GM21528 (cell line): ENCODE measurements around the gene EHD2.

Experiments used
- ATAC-seq: cut with Tn5 transposase; IDR thresholded peaks from one replicate; pipeline ENCODE4 v1.9.1; 2021; ENCODE audit warnings: mild to moderate bottlenecking, moderate library complexity; ENCODE audit not compliant: unreplicated experiment, low FRiP score

Gene EHD2

GRCh38 chr19:47691090-47691489 lies 22.1 kb upstream of the EHD2 start:
- ATAC-seq, result no peak

GRCh38 chr19:47691782-47692181 lies 21.4 kb upstream of the EHD2 start:
- no peak for ATAC-seq

GRCh38 chr19:47693489-47693888 lies 19.7 kb upstream of the EHD2 start:
- ATAC-seq, result no peak

GRCh38 chr19:47693903-47694302 lies 19.3 kb upstream of the EHD2 start:
- no peak for ATAC-seq

- no peak for ATAC-seq
Measured at GRCh38 chr19:47694466-47695273, 18.6 kb upstream of the EHD2 start.

GRCh38 chr19:47695533-47696262 lies 17.5 kb upstream of the EHD2 start:
- no peak for ATAC-seq

- ATAC-seq, result no peak
Measured at GRCh38 chr19:47696635-47697034, 16.6 kb upstream of the EHD2 start.

GRCh38 chr19:47697863-47698609 lies 15.2 kb upstream of the EHD2 start:
- ATAC-seq, result no peak

- no peak for ATAC-seq
Measured at GRCh38 chr19:47698631-47699359, 14.4 kb upstream of the EHD2 start.

- ATAC-seq, result no peak
Measured at GRCh38 chr19:47699360-47699917, 13.8 kb upstream of the EHD2 start.

- ATAC-seq, result no peak
Measured at GRCh38 chr19:47700934-47701716, 12.1 kb upstream of the EHD2 start.

GRCh38 chr19:47701717-47702552 lies 11.3 kb upstream of the EHD2 start:
- no peak for ATAC-seq

GRCh38 chr19:47702671-47703070 lies 10.6 kb upstream of the EHD2 start:
- no peak for ATAC-seq

GRCh38 chr19:47703301-47703700 lies 9.9 kb upstream of the EHD2 start:
- no peak for ATAC-seq

- ATAC-seq, result no peak
Measured at GRCh38 chr19:47704024-47704423, 9.2 kb upstream of the EHD2 start.

- no peak for ATAC-seq
Measured at GRCh38 chr19:47704656-47705055, 8.6 kb upstream of the EHD2 start.

- ATAC-seq, result no peak
Measured at GRCh38 chr19:47707135-47707925, 5.9 kb upstream of the EHD2 start.
